IPS-20b (cell line): ENCODE measurements around the gene TRIM52.
A peak's percentile ranks its signal among the peaks of the same experiment; 100 is the strongest.

Experiments
- H3K27ac ChIP-seq: one replicate; pipeline ENCODE4 v1.5.1; 2013; ENCODE audit warnings: low read length
- H3K27me3 ChIP-seq: 2 replicates; pipeline ENCODE4 v1.6.1; 2013; ENCODE audit warnings: mild to moderate bottlenecking, low read length, inconsistent platforms; ENCODE audit not compliant: insufficient read depth
- H3K36me3 ChIP-seq: 2 replicates; pipeline ENCODE4 v1.6.1; 2013; ENCODE audit warnings: low read depth, mild to moderate bottlenecking, inconsistent platforms, low read length, moderate library complexity; ENCODE audit not compliant: insufficient read depth
- H3K4me1 ChIP-seq: 2 replicates; pipeline ENCODE4 v1.6.1; 2013; ENCODE audit warnings: mild to moderate bottlenecking, control low read depth, inconsistent platforms, low read length, moderate library complexity; ENCODE audit not compliant: insufficient read depth
- H3K4me3 ChIP-seq: 2 replicates; pipeline ENCODE4 v1.5.1; 2013; ENCODE audit warnings: mild to moderate bottlenecking, low read length, inconsistent platforms
- H3K9ac ChIP-seq: 2 replicates; pipeline ENCODE4 v1.6.1; 2013; ENCODE audit warnings: low read depth, mild to moderate bottlenecking, inconsistent platforms, low read length, moderate library complexity
- H3K9me3 ChIP-seq: 2 replicates; pipeline ENCODE4 v1.6.1; 2013; ENCODE audit warnings: mild to moderate bottlenecking, low read depth, low read length, inconsistent platforms; ENCODE audit not compliant: insufficient read depth

Gene TRIM52

GRCh38 chr5:181248277-181248676, 12.7 kb downstream of the TRIM52 start:
- Histone ChIP-seq H3K4me3 (peak overlapping the region; percentile 97), H3K27me3 (no peaks in the 10 kb centered on the region), H3K4me1 (peaks cover 9% of the 10 kb centered on the region; the same call in 1 of the 2 replicates), H3K27ac (no peak overlapping the region), H3K9me3 (no peaks in the 10 kb centered on the region), H3K9ac (peak overlapping the region; percentile 96), H3K36me3 (peaks cover 43% of the 10 kb centered on the region)

GRCh38 chr5:181246276-181247049, 14.5 kb downstream of the TRIM52 start:
- Histone ChIP-seq H3K4me1 (peaks cover 17% of the 10 kb centered on the region), H3K36me3 (peaks cover 46% of the 10 kb centered on the region), H3K9ac (peak overlapping the region; percentile 96), H3K9me3 (no peaks in the 10 kb centered on the region), H3K27ac (peak overlapping the region; percentile 66), H3K4me3 (peak overlapping the region; percentile 97), H3K27me3 (no peaks in the 10 kb centered on the region)

- Histone ChIP-seq H3K9ac (peak overlapping the region; percentile 96), H3K4me1 (peaks cover 19% of the 10 kb centered on the region), H3K36me3 (peaks cover 49% of the 10 kb centered on the region)
Measured at GRCh38 chr5:181245427-181246275, 15.3 kb downstream of the TRIM52 start.

GRCh38 chr5:181243564-181244343, 17.2 kb downstream of the TRIM52 start, which contains the start of gene RACK1:
Gene RACK1, minus strand, starts transcription at chr5:181243906. Its CDS starts 106 bp downstream, at chr5:181243800.
- Histone ChIP-seq H3K4me1 (peaks cover 19% of the 10 kb centered on the region), H3K36me3 (peaks cover 54% of the 10 kb centered on the region)

More at GRCh38 chr5:181245427-181246275, 15.3 kb downstream of the TRIM52 start:
- Histone ChIP-seq H3K9me3 (no peaks in the 10 kb centered on the region), H3K27me3 (no peaks in the 10 kb centered on the region), H3K4me3 (peak overlapping the region; percentile 97), H3K27ac (peak overlapping the region; percentile 66)

GRCh38 chr5:181243018-181243563, 17.9 kb downstream of the TRIM52 start:
- Histone ChIP-seq H3K27me3 (no peaks in the 10 kb centered on the region), H3K27ac (peak overlapping the region; percentile 67), H3K36me3 (peaks cover 55% of the 10 kb centered on the region), H3K4me1 (peaks cover 16% of the 10 kb centered on the region), H3K9me3 (no peaks in the 10 kb centered on the region), H3K4me3 (peak overlapping the region; percentile 88), H3K9ac (peak overlapping the region; percentile 96)

More at GRCh38 chr5:181243564-181244343, 17.2 kb downstream of the TRIM52 start, which contains the start of gene RACK1:
- Histone ChIP-seq H3K27ac (peak within 1 kb of the TSS; percentile 67), H3K27me3 (no peaks in the 10 kb centered on the region), H3K9ac (peak within 1 kb of the TSS; percentile 96), H3K4me3 (peak within 1 kb of the TSS; percentile 88), H3K9me3 (no peaks in the 10 kb centered on the region)

GRCh38 chr5:181242031-181242451, 18.9 kb downstream of the TRIM52 start:
- Histone ChIP-seq H3K27me3 (no peaks in the 10 kb centered on the region), H3K36me3 (peaks cover 63% of the 10 kb centered on the region), H3K4me3 (peak overlapping the region; percentile 88), H3K9ac (peak overlapping the region; percentile 96), H3K9me3 (no peaks in the 10 kb centered on the region), H3K27ac (no peak overlapping the region), H3K4me1 (peaks cover 16% of the 10 kb centered on the region)

GRCh38 chr5:181241393-181241975, 19.5 kb downstream of the TRIM52 start:
- Histone ChIP-seq H3K9ac (peak overlapping the region; percentile 96; the same call in 1 of the 2 replicates), H3K27me3 (no peaks in the 10 kb centered on the region), H3K36me3 (peaks cover 69% of the 10 kb centered on the region), H3K4me3 (peak overlapping the region; percentile 88), H3K4me1 (peaks cover 16% of the 10 kb centered on the region), H3K27ac (no peak overlapping the region), H3K9me3 (no peaks in the 10 kb centered on the region)

- Histone ChIP-seq H3K27ac (no peak overlapping the region), H3K4me3 (no peak overlapping the region), H3K9me3 (no peaks in the 10 kb centered on the region), H3K4me1 (peaks cover 10% of the 10 kb centered on the region), H3K27me3 (no peaks in the 10 kb centered on the region), H3K9ac (no peak overlapping the region), H3K36me3 (peaks cover 87% of the 10 kb centered on the region)
Measured at GRCh38 chr5:181239062-181239663, 21.8 kb downstream of the TRIM52 start.

- no peaks in the 10 kb centered on the region for H3K27me3 ChIP-seq
- H3K9ac ChIP-seq: no peak overlapping the region
- H3K36me3 ChIP-seq: peaks cover 86% of the 10 kb centered on the region
- no peaks in the 10 kb centered on the region for H3K9me3 ChIP-seq
- H3K27ac ChIP-seq: no peak overlapping the region
- H3K4me1 ChIP-seq: peaks cover 10% of the 10 kb centered on the region
- no peak overlapping the region for H3K4me3 ChIP-seq
Measured at GRCh38 chr5:181237729-181238385, 23.1 kb downstream of the TRIM52 start.

GRCh38 chr5:181236954-181237641, 23.8 kb downstream of the TRIM52 start:
- peaks cover 86% of the 10 kb centered on the region for H3K36me3 ChIP-seq
- H3K27ac ChIP-seq: no peak overlapping the region
- H3K9ac ChIP-seq: no peak overlapping the region
- H3K4me3 ChIP-seq: no peak overlapping the region
- peaks cover 8% of the 10 kb centered on the region for H3K4me1 ChIP-seq
- H3K27me3 ChIP-seq: no peaks in the 10 kb centered on the region
- H3K9me3 ChIP-seq: no peaks in the 10 kb centered on the region
